Adrenal gland (tissue), 12 donors: ENCODE data around the gene TP53BP2. TPM values are rescaled to one million over a fixed set of nuclear protein-coding genes. Genes with fewer than 3 reads are reported as not detected.
A peak's percentile ranks its signal among the peaks of the same experiment; 100 is the strongest.

Source experiments
- DNase-seq, 7 donors: peaks; one replicate each; pipeline ENCODE4 v3.0.0-alpha.2; 2019 to 2020
- H3K27ac ChIP-seq, 5 donors: fragments of 200-600 bp; sonication (generic) in 4 of 5; 1 replicate in 3 of 5; 2 replicates in 2 of 5; pipeline versions ENCODE4 v1.5.1 to v1.8.0; 2016 to 2020; ENCODE audit warnings: mild to moderate bottlenecking in 1 of 5
- H3K27me3 ChIP-seq: fragments of 200-600 bp; 2 replicates; pipeline ENCODE4 v1.8.0; 2021
- H3K36me3 ChIP-seq, 2 donors: fragments of 200-600 bp; replicated peaks in 1 of 2; 1 replicate in 1 of 2; 2 replicates in 1 of 2; pipeline versions ENCODE4 v1.5.1 to v1.8.0; 2018 to 2022
- H3K4me1 ChIP-seq, 2 donors: fragments of 200-600 bp; replicated peaks in 1 of 2; 1 replicate in 1 of 2; 2 replicates in 1 of 2; pipeline versions ENCODE4 v1.5.1 to v1.8.0; 2018 to 2021
- H3K4me3 ChIP-seq, 4 donors: fragments of 200-600 bp; sonication (generic) in 3 of 4; one replicate each; pipeline ENCODE4 v1.5.1; 2016 to 2018
- H3K9me3 ChIP-seq, 3 donors: fragments of 200-600 bp; sonication (generic) in 1 of 3; replicated peaks in 1 of 3; 1 replicate in 2 of 3; 2 replicates in 1 of 3; pipeline versions ENCODE4 v1.5.1 to v1.8.0; 2016 to 2021
- POLR2A ChIP-seq, 2 donors: fragments of 450-650 bp; IDR thresholded peaks; one replicate each; pipeline ENCODE4 v1.6.1; 2017; ENCODE audit warnings: antibody characterized with exemption in 2 of 2, mild to moderate bottlenecking in 2 of 2, moderate library complexity in 1 of 2
- WGBS, 4 donors: extraction: QIAGEN DNeasy Blood & Tissue Kit in 2 of 4; methylation state at CpG; one replicate each; pipeline versions ENCODE4 v1.1.5 to v1.1.7; 2013 to 2017; 5-methylcytosine and 5-hydroxymethylcytosine counted together
- intact Hi-C, 2 donors: fragments of 100-400 bp; cut with DNase I; formaldehyde crosslinking; loops; one replicate each; pipeline versions ENCODE4 v1.14.1 to v1.15.0; 2022 to 2023
- polyA plus RNA-seq, 3 donors: library from polyadenylated mRNA; stranded (reverse); fragments of 200-250 nt in 2 of 3; fragments of 350-450 nt in 1 of 3; fragmentation: Illumina TruSeq in 1 of 3; extraction: RNeasy Lipid Tissue Mini Kit (QIAGEN cat#74804) in 1 of 3; gene quantifications; one replicate each; pipeline ENCODE4 v1.2.3, GENCODE V29; 2013 to 2014
- total RNA-seq, 9 donors: library from RNA; depleted of rRNA in 4 of 9; stranded (reverse); fragments of >200 nt in 4 of 9; fragments of 120-200 nt in 1 of 9; fragmentation: NEBNext Ultra II Directional in 1 of 9; extraction: Animal tissue kit (Norgen Biotek cat#: 25700) in 1 of 9; gene quantifications; one replicate each; pipeline versions ENCODE4 v1.1.0 to v1.2.4, GENCODE V29; 2013 to 2023
- TF ChIP-seq, protein P1 (sequence below), 6 experiments: fragments of 450-650 bp in 4 of 6; fragments of 200-600 bp in 2 of 6; sonication (generic) in 1 of 6; IDR thresholded peaks; 1 replicate in 5 of 6; 2 replicates in 1 of 6; pipeline versions ENCODE4 v1.5.1 to v1.8.0; 2016 to 2021; ENCODE audit warnings: antibody characterized with exemption in 6 of 6, mild to moderate bottlenecking in 2 of 6, moderate library complexity in 1 of 6
- donor health status: healthy with polysubstance abuse.
- donor health status: Bipolar disorder and iron deficiency.
- donor health status: DM: yes; HTN: yes; CAD: no.
- donor health status: DM: no; HTN: no; CAD: no.
- donor health status: DM: no; HTN: no; CAD: no.
- donor health status: DM: yes; HTN: yes; CAD: no.

The TP53BP2 gene
- total and polyA plus RNA-seq, 12 donors, result 6.0 to 38.5 (median 24.0) TPM

DNA sequence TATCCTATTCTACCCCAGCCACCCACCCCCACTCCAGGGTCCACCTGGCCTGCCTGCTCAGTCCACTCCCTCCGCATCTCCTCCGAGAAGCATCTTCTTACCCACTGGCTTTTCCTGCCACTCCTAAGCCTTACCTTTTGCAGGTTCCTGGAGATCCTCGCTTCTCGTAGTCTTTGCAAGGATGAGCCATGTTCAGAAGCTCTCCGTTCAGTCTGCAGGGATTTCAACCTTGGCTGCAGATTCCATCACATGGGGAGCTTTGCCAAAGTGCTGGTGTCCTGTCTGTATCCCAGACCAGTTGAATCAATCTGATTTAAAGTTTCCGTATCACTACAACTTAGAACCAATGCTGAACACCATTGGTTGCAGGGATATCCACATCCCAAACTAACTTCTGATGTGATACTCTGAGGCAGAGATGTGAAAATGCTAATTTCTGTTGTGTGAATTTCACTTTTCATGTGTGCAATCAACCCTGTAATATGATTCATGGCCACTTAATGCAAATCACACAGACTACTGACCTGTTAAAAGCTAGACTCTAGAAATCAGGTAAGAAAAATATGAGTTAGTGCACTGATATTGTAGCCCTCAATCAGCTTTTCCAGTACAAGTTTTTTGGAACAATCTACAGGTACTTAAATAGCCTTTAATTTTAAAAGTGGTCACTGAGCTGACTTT, 71.5 kb downstream of the TP53BP2 start:
- peak in 1 of 7 donors; percentile 54 for DNase-seq
- H3K4me3 ChIP-seq, result no peak overlapping the region
- H3K27ac ChIP-seq, result peak overlapping the region in 3 of 5 donors; percentile 6 to 56 (median 25)
- intact Hi-C loops, result no loop called here
- no peaks in the 10 kb centered on the region for H3K9me3 ChIP-seq
- WGBS, 4 donors, result 72 to 81% (median 78%) methylated on average over 6 of the region's 6 CpGs
- peaks cover 0 to 39% of the 10 kb centered on the region in 2 donors for H3K36me3 ChIP-seq
- H3K4me1 ChIP-seq, result peaks cover 27 to 30% of the 10 kb centered on the region in 2 donors
- H3K27me3 ChIP-seq, result no peaks in the 10 kb centered on the region
- TF ChIP-seq, protein P1, sequence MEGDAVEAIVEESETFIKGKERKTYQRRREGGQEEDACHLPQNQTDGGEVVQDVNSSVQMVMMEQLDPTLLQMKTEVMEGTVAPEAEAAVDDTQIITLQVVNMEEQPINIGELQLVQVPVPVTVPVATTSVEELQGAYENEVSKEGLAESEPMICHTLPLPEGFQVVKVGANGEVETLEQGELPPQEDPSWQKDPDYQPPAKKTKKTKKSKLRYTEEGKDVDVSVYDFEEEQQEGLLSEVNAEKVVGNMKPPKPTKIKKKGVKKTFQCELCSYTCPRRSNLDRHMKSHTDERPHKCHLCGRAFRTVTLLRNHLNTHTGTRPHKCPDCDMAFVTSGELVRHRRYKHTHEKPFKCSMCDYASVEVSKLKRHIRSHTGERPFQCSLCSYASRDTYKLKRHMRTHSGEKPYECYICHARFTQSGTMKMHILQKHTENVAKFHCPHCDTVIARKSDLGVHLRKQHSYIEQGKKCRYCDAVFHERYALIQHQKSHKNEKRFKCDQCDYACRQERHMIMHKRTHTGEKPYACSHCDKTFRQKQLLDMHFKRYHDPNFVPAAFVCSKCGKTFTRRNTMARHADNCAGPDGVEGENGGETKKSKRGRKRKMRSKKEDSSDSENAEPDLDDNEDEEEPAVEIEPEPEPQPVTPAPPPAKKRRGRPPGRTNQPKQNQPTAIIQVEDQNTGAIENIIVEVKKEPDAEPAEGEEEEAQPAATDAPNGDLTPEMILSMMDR (IDR thresholded peaks at IDR 0.05), result no peak
- TF ChIP-seq POLR2A (IDR thresholded peaks at IDR 0.05), result no peak

DNA sequence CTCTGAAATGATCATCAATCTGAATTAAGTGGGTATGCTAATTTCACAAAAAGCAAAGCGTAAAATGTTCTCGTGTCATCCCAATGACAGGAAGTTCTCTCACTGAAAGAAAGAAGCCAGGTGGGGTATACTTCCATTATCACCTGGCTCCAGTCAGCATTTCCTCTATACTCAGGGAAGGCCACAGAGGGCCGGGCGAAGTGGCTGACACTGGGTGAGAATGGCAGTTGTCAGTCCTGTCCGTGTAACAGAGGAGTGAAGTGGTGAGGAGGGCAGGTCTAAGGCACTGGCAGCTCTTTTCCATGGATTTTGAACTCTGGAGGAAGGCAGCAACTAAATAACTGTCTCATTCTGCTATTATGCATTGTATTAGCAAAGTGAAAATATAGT, 73.0 kb downstream of the TP53BP2 start:
- Histone ChIP-seq H3K4me3 (no peak overlapping the region), H3K36me3 (peaks cover 0 to 39% of the 10 kb centered on the region in 2 donors), H3K27me3 (no peaks in the 10 kb centered on the region), H3K27ac (peak overlapping the region; percentile 36 to 93 (median 87)), H3K9me3 (no peaks in the 10 kb centered on the region), H3K4me1 (peaks cover 27 to 30% of the 10 kb centered on the region in 2 donors)
- DNase-seq, result no peak
- TF ChIP-seq POLR2A (IDR thresholded peaks at IDR 0.05), result no peak
- TF ChIP-seq, protein P1 (IDR thresholded peaks at IDR 0.05), result no peak
- intact Hi-C loops, result no loop called here
- WGBS, 4 donors, result 78 to 94% (median 87%) methylated on average over 5 of the region's 5 CpGs

DNA sequence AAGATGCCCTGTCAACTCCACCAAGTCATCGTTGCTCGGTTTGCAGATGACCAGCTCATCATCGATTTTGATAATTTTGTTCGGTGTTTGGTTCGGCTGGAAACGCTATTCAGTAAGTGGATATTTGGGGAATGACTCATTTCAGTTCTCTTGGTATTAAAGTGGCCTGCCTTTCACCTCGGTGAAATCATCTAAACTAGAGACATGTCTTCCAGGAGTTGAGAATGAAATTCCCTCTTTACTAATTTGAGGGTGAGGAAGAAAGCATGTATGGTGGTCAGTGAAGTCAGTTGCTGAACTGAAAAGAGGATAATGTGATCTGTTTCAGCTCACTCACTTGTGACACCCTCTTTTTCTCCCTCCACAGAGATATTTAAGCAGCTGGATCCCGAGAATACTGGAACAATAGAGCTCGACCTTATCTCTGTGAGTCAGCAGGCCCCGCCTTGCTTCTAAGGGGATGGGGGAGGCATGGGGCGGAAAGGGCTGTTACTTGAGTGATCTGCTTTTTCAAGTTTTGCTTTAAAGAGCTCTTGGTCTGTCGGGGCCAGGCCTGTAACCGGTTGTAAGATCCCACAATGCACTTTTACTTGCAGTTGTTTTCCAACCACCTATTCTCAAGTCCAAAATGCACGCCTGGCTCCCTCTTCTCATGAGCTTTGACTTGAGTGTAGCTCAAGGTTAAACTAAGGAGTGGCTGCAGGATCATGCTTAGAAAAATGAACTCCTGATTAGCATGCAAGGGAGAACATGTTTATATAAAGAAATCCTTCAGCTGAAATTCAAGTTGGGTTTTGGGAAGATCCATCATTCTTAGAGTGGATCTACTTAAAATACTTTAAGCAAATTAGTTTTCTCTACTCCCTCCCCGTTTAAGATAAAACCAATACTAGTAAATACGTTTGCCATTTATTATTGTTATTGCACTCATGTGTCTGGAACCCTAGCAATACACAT, 73.7 kb downstream of the TP53BP2 start:
- 11 to 35% (median 26%) methylated on average over 16 of the region's 16 CpGs for WGBS, 4 donors
- Histone ChIP-seq H3K9me3 (no peaks in the 10 kb centered on the region), H3K27ac (peak overlapping the region; percentile 72 to 93 (median 87)), H3K4me3 (peak overlapping the region in 1 of 4 donors; percentile 0), H3K36me3 (peaks cover 0 to 39% of the 10 kb centered on the region in 2 donors), H3K4me1 (peaks cover 27 to 30% of the 10 kb centered on the region in 2 donors), H3K27me3 (no peaks in the 10 kb centered on the region)
- DNase-seq, result peak; percentile 63 to 90 (median 87)
- intact Hi-C loops, result no loop called here
- TF ChIP-seq, protein P1 (IDR thresholded peaks at IDR 0.05), result no peak
- peak in 1 of 2 donors; percentile 53 for TF ChIP-seq POLR2A (IDR thresholded peaks at IDR 0.05)

DNA sequence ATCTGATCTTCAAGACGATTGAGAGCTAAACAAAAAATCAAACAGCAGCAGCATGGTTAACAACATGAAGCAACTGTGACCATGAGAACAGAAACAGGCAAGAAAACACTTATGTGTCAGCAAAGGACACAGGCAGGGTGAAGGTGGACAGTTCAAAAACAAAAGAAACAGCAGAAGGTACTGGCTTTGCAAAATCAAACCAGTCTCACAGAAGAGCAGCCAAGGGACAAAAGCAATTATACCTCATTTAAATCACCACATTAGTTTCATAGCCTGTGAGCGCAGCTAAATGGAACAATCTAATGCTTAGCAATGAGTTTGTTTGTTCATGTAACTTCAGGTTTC, 74.3 kb downstream of the TP53BP2 start:
- peaks cover 27 to 30% of the 10 kb centered on the region in 2 donors for H3K4me1 ChIP-seq
- H3K9me3 ChIP-seq, result no peaks in the 10 kb centered on the region
- H3K27ac ChIP-seq, result peak overlapping the region; percentile 72 to 93 (median 87)
- peaks cover 0 to 39% of the 10 kb centered on the region in 2 donors for H3K36me3 ChIP-seq
- no peaks in the 10 kb centered on the region for H3K27me3 ChIP-seq
- peak overlapping the region in 1 of 4 donors; percentile 0 for H3K4me3 ChIP-seq
- intact Hi-C loops, result no loop called here
- DNase-seq, result no peak
- TF ChIP-seq POLR2A (IDR thresholded peaks at IDR 0.05), result no peak
- TF ChIP-seq, protein P1 (IDR thresholded peaks at IDR 0.05), result no peak
- 28 to 41% (median 34%) methylated on average over 2 of the region's 2 CpGs for WGBS, 4 donors
